ENCODE measurements around the gene C2orf49. TPM values are rescaled to one million over a fixed set of nuclear protein-coding genes. Genes with fewer than 3 reads are reported as not detected.

C2orf49 gene
- total RNA-seq, 1 donor from 2014 or later, result 12.7 TPM

DNA sequence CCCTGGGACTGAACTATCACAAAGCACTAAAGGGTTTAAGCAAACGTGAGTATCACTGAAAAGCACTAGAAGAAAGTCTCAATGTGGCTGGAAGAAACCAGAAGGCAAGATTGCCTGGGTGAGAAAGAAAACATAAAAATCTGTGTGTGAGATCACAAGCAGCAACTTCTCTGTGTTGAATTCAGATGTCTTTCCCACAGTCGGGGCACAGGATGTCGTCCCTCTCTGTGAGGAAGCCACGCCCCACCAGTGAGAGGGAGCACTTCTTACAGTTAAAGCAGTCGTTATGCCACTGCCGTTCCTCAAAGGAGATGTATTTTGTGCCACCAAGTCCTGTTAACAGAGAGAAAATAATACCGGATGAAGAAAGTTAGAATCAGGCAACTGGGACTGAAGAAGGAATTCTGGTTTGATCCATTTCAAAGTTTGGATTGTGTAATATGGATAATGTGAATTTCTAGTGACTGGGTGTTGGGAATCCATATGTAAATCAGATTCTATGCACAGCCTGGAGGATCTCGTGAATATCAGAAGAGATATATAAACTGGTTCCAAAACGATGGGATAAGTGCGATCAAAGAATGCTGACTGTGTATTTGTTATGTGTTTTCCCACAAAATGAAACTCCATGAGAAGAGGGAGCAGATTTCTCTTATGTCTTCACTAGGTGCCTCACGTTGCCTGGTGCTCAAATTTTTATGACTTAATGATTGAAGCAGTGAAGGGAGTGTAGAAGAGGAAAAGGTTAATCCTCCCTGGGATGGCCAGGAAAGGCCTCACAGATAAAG lies 24.0 kb downstream of the C2orf49 start:
- DNase-seq (ENCODE audit: low read depth, low spot score), result no peak

DNA sequence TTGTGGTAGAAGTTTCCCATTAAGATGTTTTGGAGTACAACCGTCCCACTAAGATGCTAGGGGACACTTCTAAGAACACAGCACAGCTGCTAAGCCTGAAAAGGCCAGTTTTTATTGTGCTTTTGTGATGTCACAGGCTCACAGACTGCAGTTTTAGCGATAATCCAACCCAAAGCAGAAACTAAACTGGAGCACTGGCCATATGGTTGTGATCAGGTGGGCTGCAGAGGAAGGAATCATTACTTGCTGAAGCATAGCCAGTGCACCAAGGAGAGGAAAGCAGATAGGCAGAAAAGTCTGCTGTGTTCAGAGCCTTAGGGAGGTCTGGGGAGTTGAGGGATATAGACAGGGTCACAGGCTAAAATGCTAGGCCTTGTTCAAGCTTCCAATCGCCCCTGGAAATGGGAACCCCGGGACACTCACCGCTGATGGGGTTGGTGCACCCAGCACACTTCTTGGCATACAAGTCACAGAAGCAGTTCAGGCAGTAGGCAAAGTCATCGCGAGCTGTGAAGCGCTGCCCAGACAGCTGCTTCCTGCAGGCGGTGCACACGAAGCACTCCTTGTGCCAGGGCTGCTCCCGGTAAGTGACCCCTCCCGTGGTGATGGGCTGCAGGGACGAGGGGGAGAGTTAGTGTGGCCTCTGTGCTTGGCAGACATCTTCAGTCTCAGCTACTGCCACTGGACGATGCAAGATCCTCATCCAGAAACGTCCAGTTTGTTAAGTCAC lies 25.7 kb downstream of the C2orf49 start:
- no peak for DNase-seq (ENCODE audit: low read depth, low spot score)

DNA sequence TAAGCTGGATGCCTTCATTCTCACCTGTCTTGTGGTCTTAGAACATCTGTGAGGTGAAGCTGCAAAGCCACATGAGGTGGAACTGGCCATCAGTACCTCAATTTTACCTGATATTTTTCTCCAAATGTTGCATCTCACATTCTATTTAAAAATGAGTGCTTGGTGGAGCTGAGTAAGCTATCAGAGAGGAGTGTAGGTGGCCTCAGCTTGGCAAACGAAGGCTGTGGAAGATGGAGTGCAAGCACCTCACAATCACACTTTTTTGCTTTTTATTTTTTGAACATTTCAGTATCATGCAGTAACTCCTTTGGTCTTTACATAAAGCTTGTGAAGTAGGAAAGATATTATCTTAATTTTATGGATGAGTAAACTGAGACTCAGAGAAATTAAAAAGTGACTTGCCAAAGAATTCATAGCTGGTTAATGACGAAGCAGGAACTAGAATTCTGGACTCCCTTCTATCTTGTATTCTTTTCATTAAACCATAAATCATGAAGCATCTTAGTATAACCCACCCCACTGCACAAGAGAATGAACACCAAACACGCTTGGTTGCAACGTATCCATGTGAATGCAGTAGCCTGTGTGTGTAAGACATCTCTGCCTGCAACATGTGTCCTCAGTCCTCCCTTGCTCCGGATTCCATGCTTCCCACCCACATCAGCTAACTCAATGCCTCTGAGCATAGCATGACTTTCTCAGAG lies 27.2 kb downstream of the C2orf49 start:
- DNase-seq (ENCODE audit: low read depth, low spot score), result no peak

DNA sequence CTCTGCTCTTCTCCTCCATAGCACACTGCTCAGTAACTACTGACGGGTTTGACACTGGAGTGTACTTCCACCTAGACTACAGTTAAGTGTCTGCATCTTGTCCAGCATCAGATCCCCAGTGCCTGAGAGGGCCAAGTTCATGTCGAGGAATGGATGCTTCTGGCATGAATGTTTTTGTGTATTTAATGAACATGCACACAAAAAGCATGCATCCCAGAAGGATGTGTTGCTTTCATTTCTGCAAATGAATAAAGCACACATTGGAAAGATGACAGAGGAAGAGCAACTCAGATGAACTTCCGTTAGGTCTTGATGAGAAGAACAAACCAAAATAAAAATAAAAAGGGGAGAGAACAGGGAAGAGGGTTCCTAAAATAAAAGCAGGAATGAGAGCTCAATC lies 27.9 kb downstream of the C2orf49 start:
- no peak for DNase-seq (ENCODE audit: low read depth, low spot score)

DNA sequence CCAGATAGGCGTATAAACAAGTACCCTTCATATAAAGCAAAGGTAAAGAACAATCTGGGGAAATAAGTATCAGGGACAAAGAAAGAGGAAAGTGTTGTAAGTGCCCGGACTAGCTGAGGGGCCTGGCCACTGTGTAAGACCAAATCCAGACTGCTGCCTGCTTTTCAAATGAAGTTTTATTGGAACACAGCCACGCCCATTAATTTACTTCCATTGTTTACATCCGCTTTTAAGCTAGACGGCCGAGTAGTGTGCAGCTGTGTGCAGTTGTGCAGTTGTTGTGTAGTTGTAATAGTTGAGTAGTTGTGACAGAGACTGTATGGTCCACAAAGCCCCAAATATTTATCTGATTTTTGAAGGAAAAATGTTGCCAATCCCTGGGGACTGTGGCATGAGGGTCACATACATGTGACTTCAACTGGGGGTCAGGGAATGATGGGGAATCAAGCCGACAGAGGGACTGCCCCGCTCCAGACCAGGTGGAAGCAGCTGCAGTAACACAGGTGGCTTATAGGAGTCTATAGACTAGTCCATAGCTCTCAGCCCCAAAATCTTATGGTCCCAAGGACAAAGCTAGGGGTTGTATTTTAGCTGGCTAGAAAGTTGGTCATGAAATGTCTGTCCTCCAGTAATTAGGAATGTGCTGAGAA lies 31.5 kb downstream of the C2orf49 start:
- DNase-seq (ENCODE audit: low read depth, low spot score), result no peak

DNA sequence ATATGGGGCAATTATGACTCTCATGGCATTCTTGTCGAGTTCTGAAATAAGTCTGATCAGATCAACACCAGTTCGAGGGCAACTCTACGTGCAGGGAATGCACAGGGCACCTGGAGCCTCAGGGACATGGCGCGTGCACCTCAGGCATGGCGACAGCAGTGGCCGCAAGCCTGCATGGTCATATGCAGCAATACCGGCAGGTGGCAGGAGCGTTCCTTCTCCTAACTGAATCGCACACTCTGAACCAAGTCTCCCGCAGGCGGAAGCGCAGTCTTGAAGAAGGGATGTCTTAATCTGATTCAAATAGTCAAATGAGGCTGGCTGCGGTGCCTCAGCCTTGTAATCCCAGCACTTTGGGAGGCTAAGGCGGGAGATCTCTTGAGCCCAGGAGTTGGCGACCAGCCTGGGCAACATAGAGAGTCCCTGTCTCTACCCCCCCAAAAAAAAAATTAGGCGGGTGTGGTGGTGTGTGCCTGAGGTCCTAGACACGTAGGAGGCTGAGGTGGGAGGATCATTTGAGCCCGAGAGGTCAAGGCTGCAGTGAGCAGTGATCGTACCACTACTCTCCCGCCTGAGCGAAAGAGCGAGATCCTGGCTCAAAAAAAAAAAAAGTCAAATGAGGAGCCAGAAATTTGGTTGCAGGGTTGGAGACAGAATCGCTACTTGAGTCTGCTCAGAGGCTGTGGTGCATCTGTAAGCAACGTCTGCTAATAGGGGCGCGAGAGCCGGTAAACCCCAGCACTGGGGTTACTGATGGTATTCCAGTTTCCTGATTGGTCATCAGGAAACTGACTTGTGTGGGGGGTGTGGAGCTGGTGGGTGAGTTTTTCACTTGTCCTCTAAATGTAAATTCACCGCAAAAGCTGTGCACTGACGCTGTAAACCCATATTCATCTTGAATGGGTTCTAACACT lies 32.7 kb downstream of the C2orf49 start:
- DNase-seq (ENCODE audit: low read depth, low spot score), result peak; percentile 71

DNA sequence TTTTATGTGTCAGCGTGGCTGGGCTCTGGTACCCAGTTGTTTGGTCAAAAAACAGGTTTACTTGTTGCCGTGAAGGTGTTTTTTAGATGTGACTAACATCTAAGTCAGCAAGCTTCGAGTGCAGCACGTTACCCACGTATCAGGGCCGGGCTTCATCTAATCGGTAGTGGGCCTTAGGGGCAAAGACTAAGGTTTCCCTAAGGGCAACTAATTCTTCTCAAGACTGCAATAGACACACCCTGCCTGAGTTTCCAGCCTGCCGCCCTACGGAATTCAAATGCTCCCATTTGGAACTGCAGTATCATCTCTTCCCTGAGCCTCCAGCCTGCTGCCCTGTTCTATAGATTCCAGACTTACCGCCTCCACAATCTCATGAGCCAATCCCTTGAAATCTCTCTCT lies 33.8 kb downstream of the C2orf49 start:
- DNase-seq (ENCODE audit: low read depth, low spot score), result no peak

DNA sequence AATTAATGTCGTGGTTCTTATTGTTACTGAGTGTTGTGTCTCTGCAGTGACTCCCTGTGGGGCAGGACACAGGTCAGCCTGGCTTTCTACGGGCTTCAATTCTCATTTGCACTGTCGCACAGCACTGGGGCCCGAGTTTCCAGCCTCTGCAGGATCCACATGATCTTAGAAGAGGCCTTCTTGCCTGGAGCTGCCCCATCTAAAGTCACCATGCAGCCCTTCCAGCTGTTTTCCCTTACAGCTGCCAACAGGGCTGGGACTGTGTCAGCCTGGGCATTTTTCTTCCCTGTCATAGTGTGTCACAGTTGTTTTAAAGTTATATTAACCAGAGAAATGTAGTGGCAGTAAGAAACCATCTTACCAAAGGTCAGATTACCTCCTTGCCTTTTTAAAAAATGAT lies 34.5 kb downstream of the C2orf49 start:
- no peak for DNase-seq (ENCODE audit: low read depth, low spot score)

DNA sequence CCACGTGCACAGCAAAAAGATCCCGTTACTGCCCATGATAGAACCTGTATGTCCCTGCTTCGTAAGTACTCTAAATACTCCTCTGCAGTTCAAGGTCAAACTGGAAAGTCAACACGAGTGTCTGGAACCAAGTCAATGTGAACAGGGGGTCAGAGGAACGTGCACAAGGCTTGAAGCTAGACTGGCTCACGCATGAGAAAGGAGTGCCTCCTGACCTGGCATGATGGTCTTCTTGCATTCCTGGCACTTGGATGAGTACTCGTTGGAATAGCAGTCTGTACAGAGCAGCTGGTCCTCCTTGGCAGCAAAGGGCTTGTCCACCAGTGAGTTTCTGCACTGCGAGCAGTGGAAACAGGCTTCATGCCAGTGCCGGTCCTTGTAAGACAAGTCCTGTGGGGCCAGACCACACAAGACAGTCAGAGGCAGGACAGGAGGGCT lies 36.0 kb downstream of the C2orf49 start:
- no peak for DNase-seq (ENCODE audit: low read depth, low spot score)

DNA sequence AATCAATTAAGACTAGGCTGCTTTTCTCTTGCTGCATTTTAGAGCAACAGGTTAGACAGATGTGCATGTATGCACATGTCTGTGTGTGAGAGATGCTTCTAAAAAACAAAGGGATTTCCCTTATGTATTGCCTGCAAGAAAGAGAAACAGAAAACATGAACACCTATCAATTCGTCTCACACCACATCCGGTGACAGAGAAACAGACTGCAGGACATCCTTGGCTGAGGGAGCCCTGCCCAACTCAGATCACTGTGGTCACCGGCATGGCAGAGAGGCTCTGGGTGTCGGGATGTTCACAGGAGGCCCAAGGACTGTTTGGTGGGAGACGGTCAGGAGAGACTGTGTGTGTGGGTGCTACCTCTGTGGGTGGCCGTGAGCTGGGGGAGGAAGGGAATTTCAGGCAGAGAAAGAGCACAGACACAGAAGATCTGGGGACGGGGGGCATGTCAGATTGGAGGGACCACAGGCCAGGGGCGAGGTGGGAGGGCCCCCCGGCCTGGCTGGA lies 36.6 kb downstream of the C2orf49 start:
- DNase-seq (ENCODE audit: low read depth, low spot score), result no peak

DNA sequence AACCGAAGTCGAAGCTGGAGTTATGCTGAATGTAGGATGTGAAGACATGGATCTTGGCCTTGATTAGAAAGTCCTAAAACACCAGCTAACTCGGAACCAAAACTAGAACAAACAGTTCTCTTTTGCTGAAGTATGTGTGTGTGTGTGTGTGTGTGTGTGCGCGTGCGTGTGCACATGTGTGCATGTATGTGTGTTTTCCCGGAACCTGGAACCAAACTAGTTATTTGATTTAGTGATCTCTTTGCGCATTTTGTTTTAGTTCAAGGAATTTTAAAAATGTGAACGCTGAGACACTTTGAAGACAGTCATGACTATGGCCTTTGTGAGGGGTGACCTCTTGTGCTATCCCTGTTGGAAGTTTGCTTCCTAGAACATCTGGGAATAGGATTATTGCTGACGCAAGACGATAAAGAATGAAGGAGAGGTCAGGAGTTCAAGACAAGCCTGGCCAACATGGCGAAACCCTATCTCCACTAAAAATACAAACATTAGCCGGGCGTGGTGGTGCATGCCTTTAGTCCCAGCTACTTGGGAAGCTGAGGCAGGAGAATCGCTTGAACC lies 37.7 kb downstream of the C2orf49 start:
- no peak for DNase-seq (ENCODE audit: low read depth, low spot score)

DNA sequence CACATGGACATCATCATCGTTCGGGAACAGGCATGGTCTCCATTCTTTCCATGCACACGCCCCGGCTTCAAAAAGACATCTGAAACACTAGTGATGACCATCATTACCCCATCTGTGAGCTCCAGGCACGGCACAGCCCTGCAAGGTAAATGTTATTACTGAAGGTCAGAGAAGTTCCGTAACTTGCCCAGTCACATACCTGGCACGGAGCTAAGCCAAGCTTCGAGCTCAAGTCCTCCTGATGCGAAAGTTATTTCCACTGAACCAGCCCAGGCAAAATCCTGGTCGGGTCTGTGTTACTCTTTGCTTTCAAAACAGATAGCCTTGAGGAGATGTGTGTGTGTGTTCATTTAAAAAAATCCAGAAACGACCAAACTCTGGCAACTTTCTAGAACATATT lies 38.7 kb downstream of the C2orf49 start:
- DNase-seq (ENCODE audit: low read depth, low spot score), result no peak

DNA sequence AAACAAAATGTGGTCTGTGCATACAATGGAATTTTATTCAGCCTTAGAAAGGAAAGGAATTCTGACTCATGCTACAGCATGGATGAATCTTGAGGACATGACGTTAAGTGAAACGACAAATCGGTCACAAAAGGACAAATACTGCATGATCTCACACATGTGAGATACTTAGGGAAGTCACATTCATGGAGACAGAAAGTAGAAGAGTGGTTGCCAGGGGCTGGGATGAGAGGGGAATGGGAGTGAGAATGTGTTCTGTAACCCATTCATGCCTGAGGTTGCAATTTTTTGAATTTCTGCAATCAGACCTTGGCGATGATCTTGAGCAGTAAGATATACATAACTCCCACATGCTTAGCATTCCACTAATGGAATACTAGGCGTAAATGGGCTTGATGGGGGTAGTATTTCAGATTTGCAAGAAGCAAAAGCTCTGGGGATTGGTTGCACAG lies 39.5 kb downstream of the C2orf49 start:
- DNase-seq (ENCODE audit: low read depth, low spot score), result peak; percentile 74

DNA sequence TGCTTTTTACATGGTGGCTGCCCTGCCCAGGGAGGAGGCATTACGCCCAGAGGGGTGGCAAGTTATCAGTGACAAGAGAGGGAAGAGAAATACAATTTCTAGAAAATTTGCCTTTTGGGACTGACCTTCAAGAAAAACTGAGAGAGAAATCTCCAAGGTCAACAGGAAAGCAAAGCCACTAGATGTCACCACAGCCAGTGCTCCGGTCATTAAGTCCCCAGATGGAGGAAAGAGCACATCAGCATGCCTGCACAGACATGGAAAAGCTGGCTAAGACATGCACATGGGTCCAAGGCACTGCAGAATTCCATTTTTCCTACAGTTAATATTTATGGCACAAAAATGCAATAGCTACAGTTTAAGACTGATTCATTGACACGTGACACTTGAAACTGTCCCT lies 40.5 kb downstream of the C2orf49 start:
- no peak for DNase-seq (ENCODE audit: low read depth, low spot score)

DNA sequence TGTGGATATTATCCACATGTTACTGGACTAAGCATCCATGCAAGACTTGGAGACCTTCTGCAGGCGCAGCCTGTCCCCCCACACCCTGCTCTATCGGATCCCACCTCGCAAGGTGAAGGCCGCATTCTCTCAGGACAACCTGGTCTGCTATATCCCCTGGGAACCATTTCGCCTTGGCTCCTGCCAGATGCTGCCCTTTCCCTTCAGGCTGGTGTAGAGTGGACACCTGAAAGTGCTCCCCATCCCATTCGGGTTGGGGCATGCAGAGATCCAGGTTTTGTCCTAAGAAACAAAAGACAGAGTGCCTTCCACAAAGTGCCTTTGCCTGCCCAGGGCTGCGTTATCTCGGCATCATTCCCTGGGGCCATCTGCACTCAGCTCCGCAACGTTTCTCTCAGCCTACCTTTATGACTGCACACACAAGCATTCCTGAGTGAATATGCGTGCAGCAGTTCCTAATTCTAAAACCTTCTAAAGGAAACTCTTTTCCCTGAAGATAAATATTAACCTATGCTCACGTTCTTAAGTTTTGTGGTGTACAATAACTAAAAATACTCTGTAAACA lies 41.0 kb downstream of the C2orf49 start:
- DNase-seq (ENCODE audit: low read depth, low spot score), result no peak

DNA sequence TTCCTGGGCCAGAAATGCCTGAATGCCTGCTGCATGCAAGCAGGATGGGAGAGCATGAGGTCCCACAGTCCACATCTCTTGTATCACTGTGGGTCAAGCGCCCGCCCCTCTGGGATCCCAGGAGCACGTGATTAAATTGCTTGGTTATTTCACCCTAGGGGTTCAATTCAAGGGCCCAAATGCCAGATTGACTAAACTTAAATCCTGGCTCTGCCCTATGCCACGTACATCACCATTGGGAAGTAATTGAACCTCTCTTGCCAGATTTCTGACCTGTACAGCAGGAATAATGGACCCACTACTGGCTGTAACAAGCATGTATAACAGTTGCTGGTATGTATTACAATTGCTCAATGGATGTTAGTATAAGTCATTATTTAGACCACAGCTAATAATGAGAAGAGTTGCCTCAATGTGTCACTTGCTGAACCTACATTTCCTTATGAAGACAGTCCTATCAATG lies 41.6 kb downstream of the C2orf49 start:
- DNase-seq (ENCODE audit: low read depth, low spot score), result no peak

DNA sequence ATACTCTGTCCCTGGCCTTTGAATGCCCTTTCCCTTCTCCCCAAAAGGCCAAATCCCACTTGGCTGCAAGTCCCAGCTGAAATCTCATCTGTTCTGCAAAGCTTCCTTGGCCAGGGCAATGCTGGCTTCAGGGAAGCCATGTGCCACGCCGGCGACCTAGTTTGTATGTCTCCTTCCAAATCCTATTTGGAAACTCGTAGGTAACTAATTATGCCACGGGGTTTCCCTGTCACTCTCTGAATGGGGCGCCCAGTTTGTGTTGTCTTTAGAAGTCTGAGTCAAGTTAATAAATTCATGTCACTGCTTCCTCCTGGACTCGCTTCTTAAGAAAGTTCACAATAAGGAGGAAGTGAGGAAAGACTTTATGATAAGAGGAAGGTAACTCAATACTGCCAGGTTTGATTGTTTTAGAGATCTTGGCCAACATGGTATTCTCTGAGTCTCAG lies 42.4 kb downstream of the C2orf49 start:
- no peak for DNase-seq (ENCODE audit: low read depth, low spot score)

DNA sequence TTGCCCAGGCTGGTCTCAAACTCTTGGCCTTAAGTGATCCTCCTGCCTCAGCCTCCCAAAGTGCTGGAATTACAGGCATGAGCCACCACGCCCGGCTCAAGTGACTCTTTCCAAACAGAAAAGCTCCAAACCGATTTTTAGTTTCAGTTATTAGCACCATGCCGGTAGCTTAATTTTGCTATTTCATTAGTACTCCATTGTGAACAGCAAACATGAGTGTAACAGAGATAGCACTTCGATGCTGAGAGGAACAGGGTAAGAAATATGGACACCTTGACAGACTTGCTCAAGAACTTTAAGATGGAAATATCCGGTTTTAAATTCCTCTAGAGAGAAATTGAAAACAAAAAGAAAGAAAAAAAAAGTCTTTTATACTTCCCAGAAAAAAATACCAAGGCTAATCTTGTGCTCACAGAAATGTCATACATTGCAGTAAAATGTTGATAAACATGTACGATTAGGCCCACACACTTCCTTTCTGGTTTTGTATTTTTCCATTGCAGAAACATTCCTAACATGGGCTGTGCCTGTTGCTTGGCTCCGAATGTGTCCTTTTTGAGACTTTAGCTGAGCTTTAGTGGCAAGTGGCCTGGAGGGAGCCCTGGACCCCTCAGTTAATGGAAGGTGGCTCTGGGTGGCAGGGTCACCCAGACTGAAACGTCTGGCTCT lies 43.2 kb downstream of the C2orf49 start:
- DNase-seq (ENCODE audit: low read depth, low spot score), result no peak

DNA sequence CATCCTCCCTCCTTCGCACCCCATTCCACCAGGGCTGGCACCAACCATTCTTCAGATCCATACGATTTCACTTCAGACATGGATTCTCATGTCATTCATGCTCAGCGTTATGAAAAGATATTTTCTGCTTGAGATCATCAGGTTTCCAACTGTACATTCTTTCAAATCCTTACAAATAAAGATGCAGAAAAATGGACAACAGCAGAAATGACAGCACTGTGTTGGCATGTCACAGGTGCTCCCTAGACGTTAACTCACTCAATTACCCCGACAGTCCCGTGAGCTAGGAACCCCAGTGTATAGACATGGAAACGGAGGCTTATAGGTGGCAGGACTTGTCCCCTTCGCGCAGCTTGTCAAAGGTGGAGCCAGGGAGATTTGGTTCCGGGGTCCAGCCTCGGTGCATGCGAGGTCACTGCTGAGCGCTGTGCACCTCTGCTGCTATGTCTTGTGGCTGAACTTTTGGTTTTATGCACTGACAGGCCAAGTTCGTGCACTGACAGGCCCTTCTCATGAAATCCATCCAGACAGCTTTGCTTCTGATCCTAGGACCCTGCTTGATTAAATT lies 43.8 kb downstream of the C2orf49 start:
- DNase-seq (ENCODE audit: low read depth, low spot score), result no peak
